Liver (tissue), 9 donors: ENCODE measurements around the gene DCAKD. TPM values are rescaled to one million over a fixed set of nuclear protein-coding genes. Genes with fewer than 3 reads are reported as not detected.
A peak's percentile ranks its signal among the peaks of the same experiment; 100 is the strongest.

Experiments
- DNase-seq: peaks from one replicate; pipeline ENCODE4 v3.0.0-alpha.2; 2017; ENCODE audit warnings: low spot score
- H3K27ac ChIP-seq, 2 donors: one replicate each; pipeline ENCODE4 v1.7.0; 2013; ENCODE audit warnings: inconsistent platforms in 2 of 2, low read length in 2 of 2, control low read depth in 1 of 2, low read depth in 1 of 2, mild to moderate bottlenecking in 1 of 2
- H3K27me3 ChIP-seq, 4 donors: one replicate each; pipeline versions ENCODE4 v1.6.1 to v1.7.0; 2013; ENCODE audit warnings: low read length in 3 of 4, inconsistent platforms in 1 of 4, mild to moderate bottlenecking in 1 of 4, moderate library complexity in 1 of 4; ENCODE audit not compliant: control insufficient read depth in 4 of 4, insufficient read depth in 4 of 4
- H3K36me3 ChIP-seq, 4 donors: one replicate each; pipeline versions ENCODE4 v1.6.1 to v1.7.0; 2013; ENCODE audit warnings: low read length in 3 of 4, mild to moderate bottlenecking in 3 of 4, low read depth in 1 of 4, moderate library complexity in 1 of 4; ENCODE audit not compliant: control insufficient read depth in 4 of 4, insufficient read depth in 3 of 4
- H3K4me1 ChIP-seq, 4 donors: one replicate each; pipeline versions ENCODE4 v1.6.1 to v1.7.0; 2013; ENCODE audit warnings: low read length in 3 of 4, mild to moderate bottlenecking in 3 of 4, moderate library complexity in 1 of 4; ENCODE audit not compliant: control insufficient read depth in 4 of 4, insufficient read depth in 4 of 4
- H3K4me3 ChIP-seq, 3 donors: one replicate each; pipeline versions ENCODE4 v1.6.1 to v1.7.0; 2013; ENCODE audit warnings: low read length in 3 of 3, control low read depth in 1 of 3, low read depth in 1 of 3, mild to moderate bottlenecking in 1 of 3
- H3K9ac ChIP-seq, 2 donors: one replicate each; pipeline ENCODE4 v1.7.0; 2013; ENCODE audit warnings: low read length in 2 of 2, mild to moderate bottlenecking in 2 of 2, moderate library complexity in 2 of 2, control low read depth in 1 of 2, low read depth in 1 of 2
- H3K9me3 ChIP-seq, 4 donors: one replicate each; pipeline versions ENCODE4 v1.6.1 to v1.7.0; 2013; ENCODE audit warnings: low read length in 3 of 4; ENCODE audit not compliant: control insufficient read depth in 4 of 4
- ATF3 ChIP-seq: IDR thresholded peaks from 2 replicates; pipeline ENCODE4 v1.6.1; 2016; ENCODE audit warnings: antibody characterized with exemption
- CTCF ChIP-seq: fragments of 150-350 bp; IDR thresholded peaks from 2 replicates; pipeline ENCODE4 v1.5.1; 2017; ENCODE audit warnings: improper control_type of control experiment, low read depth, low read length; ENCODE audit not compliant: missing input control
- EGR1 ChIP-seq, 2 donors: IDR thresholded peaks; 2 replicates each; pipeline ENCODE4 v1.6.1; 2016 to 2018; ENCODE audit warnings: antibody characterized with exemption in 2 of 2, low read depth in 2 of 2
- FOXA1 ChIP-seq: IDR thresholded peaks from 2 replicates; pipeline ENCODE4 v1.6.1; 2016; ENCODE audit warnings: antibody characterized with exemption
- FOXA2 ChIP-seq: IDR thresholded peaks from 2 replicates; pipeline ENCODE4 v1.6.1; 2016; ENCODE audit warnings: antibody characterized with exemption
- GABPA ChIP-seq, 2 donors: IDR thresholded peaks in 1 of 2; conservative IDR thresholded peaks in 1 of 2; 2 replicates each; pipeline ENCODE4 v1.6.1; 2016; ENCODE audit warnings: antibody characterized with exemption in 2 of 2, mild to moderate bottlenecking in 1 of 2, moderate library complexity in 1 of 2
- HNF4A ChIP-seq, 2 donors: conservative IDR thresholded peaks; 2 replicates each; pipeline ENCODE4 v1.6.1; 2016; ENCODE audit warnings: antibody characterized with exemption in 2 of 2, mild to moderate bottlenecking in 2 of 2
- HNF4G ChIP-seq: IDR thresholded peaks from 2 replicates; pipeline ENCODE4 v1.6.1; 2016; ENCODE audit warnings: antibody characterized with exemption
- JUND ChIP-seq, 2 donors: IDR thresholded peaks; 2 replicates each; pipeline ENCODE4 v1.6.1; 2016; ENCODE audit warnings: antibody characterized with exemption in 2 of 2
- MAX ChIP-seq: IDR thresholded peaks from 2 replicates; pipeline ENCODE4 v1.6.1; 2016; ENCODE audit warnings: antibody characterized with exemption
- NR2F2 ChIP-seq: IDR thresholded peaks from 2 replicates; pipeline ENCODE4 v1.6.1; 2016; ENCODE audit warnings: antibody characterized with exemption
- RAD21 ChIP-seq, 2 donors: IDR thresholded peaks; 2 replicates each; pipeline ENCODE4 v1.6.1; 2016; ENCODE audit warnings: antibody characterized with exemption in 2 of 2, mild to moderate bottlenecking in 2 of 2
- REST ChIP-seq: IDR thresholded peaks from 2 replicates; pipeline ENCODE4 v1.6.1; 2016; ENCODE audit warnings: antibody characterized with exemption, mild to moderate bottlenecking
- RXRA ChIP-seq, 2 donors: IDR thresholded peaks; 2 replicates each; pipeline ENCODE4 v1.6.1; 2017 to 2018; ENCODE audit warnings: antibody characterized with exemption in 2 of 2, mild to moderate bottlenecking in 1 of 2
- SP1 ChIP-seq: IDR thresholded peaks from 2 replicates; pipeline ENCODE4 v1.6.1; 2018; ENCODE audit warnings: antibody characterized with exemption, mild to moderate bottlenecking
- TAF1 ChIP-seq: conservative IDR thresholded peaks from 2 replicates; pipeline ENCODE4 v1.6.1; 2016; ENCODE audit warnings: antibody characterized with exemption, mild to moderate bottlenecking
- YY1 ChIP-seq: IDR thresholded peaks from 2 replicates; pipeline ENCODE4 v1.6.1; 2016; ENCODE audit warnings: antibody characterized with exemption, mild to moderate bottlenecking
- ZBTB33 ChIP-seq: IDR thresholded peaks from 2 replicates; pipeline ENCODE4 v1.6.1; 2016; ENCODE audit warnings: antibody characterized with exemption
- WGBS: extraction: QIAGEN DNeasy Blood & Tissue Kit; methylation state at CpG from one replicate; pipeline ENCODE4 v1.1.7; 2013; 5-methylcytosine and 5-hydroxymethylcytosine counted together
- polyA plus RNA-seq, 2 donors: library from polyadenylated mRNA; stranded (reverse) in 1 of 2; unstranded in 1 of 2; fragments of 200-250 nt in 1 of 2; fragments of >200 nt in 1 of 2; fragmentation: Nextera tagmentation in 1 of 2; extraction: Ambion mirVana in 1 of 2; gene quantifications; one replicate each; pipeline versions ENCODE4 v1.2.1 to v1.2.3, GENCODE V29; 2013 to 2015
- total RNA-seq, 2 donors: library from RNA; depleted of rRNA; stranded (reverse); fragments of >200 nt; gene quantifications; one replicate each; pipeline ENCODE4 v1.2.3, GENCODE V29; 2014
- donor health status: healthy.
- donor health status: healthy.
- donor health status: healthy.
- donor health status: healthy.
- donor health status: healthy.

The DCAKD gene
- total and polyA plus RNA-seq, 4 donors = 9.7 to 22.9 (median 14.6) TPM

- no peaks in the 10 kb centered on the region for H3K9me3 ChIP-seq
- no peak overlapping the region for H3K27ac ChIP-seq
- no peak for DNase-seq
- WGBS = 67% methylated on average over 8 of the region's 8 CpGs
- H3K9ac ChIP-seq = peak overlapping the region in 1 of 2 donors; percentile 80
- no peak for TF ChIP-seq JUND (IDR thresholded peaks at IDR 0.05)
- TF ChIP-seq ATF3 = no peak
- no peak for TF ChIP-seq RAD21 (IDR thresholded peaks at IDR 0.05)
- no peak for TF ChIP-seq ZBTB33
- no peak for TF ChIP-seq REST
- TF ChIP-seq CTCF = no peak
- no peak for TF ChIP-seq NR2F2
- no peak for TF ChIP-seq GABPA (IDR thresholded peaks at IDR 0.05 in 1 of 2, conservative IDR thresholded peaks at IDR 0.05 in 1 of 2)
- TF ChIP-seq HNF4A (conservative IDR thresholded peaks at IDR 0.05) = no peak
- no peak for TF ChIP-seq MAX
- TF ChIP-seq RXRA (IDR thresholded peaks at IDR 0.05) = no peak
- TF ChIP-seq SP1 = no peak
- no peak for TF ChIP-seq FOXA1
- TF ChIP-seq EGR1 (IDR thresholded peaks at IDR 0.05; ENCODE audit: low read depth in 2 of 2) = no peak
- TF ChIP-seq TAF1 = no peak
- no peak for TF ChIP-seq YY1
- no peak for TF ChIP-seq FOXA2
- TF ChIP-seq HNF4G = no peak
- H3K4me1 ChIP-seq = peaks cover 11 to 28% (median 20%) of the 10 kb centered on the region in 4 donors
- no peak overlapping the region for H3K4me3 ChIP-seq
- no peaks in the 10 kb centered on the region for H3K27me3 ChIP-seq
- peaks cover 0 to 14% (median 3%) of the 10 kb centered on the region in 4 donors for H3K36me3 ChIP-seq
Observed at GRCh38 chr17:45022288-45022648, 29.2 kb downstream of the DCAKD start.
